ENCODE measurements around the gene PLN.

PLN gene

DNA sequence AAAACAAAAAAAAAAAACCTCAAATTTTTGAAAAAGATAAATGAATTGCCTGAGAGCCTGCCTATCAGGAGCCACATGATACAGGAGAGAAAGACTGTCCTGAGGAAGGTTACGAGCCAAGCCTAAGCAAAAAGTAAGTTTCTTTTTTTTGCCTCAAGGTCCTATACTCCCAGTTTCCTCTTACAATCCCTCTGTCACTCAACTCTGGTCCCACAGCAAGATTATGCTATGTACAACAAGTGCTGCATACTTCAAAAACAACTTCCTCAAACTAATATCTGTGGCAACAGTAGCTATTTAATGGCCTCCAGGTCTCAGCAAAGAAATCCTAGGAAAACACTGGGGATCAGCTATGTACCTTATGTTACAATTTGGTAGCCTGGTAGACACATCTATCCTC, 46.8 kb downstream of the PLN start:
- H3K4me3 ChIP-seq (replicated peaks; ENCODE audit: low read depth, low read length): no peak overlapping the region
- no peak for DNase-seq (ENCODE audit: low read depth)
- TF ChIP-seq, protein P1, sequence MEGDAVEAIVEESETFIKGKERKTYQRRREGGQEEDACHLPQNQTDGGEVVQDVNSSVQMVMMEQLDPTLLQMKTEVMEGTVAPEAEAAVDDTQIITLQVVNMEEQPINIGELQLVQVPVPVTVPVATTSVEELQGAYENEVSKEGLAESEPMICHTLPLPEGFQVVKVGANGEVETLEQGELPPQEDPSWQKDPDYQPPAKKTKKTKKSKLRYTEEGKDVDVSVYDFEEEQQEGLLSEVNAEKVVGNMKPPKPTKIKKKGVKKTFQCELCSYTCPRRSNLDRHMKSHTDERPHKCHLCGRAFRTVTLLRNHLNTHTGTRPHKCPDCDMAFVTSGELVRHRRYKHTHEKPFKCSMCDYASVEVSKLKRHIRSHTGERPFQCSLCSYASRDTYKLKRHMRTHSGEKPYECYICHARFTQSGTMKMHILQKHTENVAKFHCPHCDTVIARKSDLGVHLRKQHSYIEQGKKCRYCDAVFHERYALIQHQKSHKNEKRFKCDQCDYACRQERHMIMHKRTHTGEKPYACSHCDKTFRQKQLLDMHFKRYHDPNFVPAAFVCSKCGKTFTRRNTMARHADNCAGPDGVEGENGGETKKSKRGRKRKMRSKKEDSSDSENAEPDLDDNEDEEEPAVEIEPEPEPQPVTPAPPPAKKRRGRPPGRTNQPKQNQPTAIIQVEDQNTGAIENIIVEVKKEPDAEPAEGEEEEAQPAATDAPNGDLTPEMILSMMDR (IDR thresholded peaks at IDR 0.05; ENCODE audit: low read length, missing control alignments): no peak

DNA sequence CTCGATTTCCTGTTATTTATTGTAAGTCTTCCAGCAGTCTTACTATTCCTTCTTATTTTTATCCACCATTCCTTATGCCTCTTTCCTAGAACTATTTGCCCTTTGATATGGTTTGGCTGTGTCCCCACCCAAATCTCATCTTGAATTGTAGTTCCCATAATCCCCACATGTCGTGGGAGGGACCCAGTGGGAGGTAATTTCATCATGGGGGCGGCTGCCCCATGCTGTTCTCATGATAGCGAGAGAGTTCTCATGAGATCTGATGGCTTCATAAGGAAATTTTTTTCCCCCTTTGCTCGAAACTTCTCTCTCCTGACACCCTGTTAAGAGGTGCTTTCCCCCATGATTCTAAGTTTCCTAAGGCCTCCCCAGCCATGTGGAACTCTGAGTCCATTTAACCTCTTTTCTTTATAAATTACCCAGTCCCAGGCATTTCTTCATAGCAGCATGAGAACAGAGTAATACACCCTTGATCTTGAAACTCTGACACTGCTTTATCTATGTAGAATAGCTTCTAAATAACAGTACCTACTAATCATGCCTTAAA, 48.8 kb downstream of the PLN start:
- DNase-seq (ENCODE audit: low read depth): no peak

GRCh38 chr6:118597636-118598035, 49.5 kb downstream of the PLN start:
- DNase-seq (ENCODE audit: low read depth): no peak
- no peak overlapping the region for H3K4me3 ChIP-seq (replicated peaks; ENCODE audit: low read depth, low read length)
- TF ChIP-seq, protein P1 (IDR thresholded peaks at IDR 0.05; ENCODE audit: low read length, missing control alignments): no peak

More for the DNA sequence above, 48.8 kb downstream of the PLN start:
- TF ChIP-seq, protein P1 (IDR thresholded peaks at IDR 0.05; ENCODE audit: low read length, missing control alignments): no peak
- no peak overlapping the region for H3K4me3 ChIP-seq (replicated peaks; ENCODE audit: low read depth, low read length)

DNA sequence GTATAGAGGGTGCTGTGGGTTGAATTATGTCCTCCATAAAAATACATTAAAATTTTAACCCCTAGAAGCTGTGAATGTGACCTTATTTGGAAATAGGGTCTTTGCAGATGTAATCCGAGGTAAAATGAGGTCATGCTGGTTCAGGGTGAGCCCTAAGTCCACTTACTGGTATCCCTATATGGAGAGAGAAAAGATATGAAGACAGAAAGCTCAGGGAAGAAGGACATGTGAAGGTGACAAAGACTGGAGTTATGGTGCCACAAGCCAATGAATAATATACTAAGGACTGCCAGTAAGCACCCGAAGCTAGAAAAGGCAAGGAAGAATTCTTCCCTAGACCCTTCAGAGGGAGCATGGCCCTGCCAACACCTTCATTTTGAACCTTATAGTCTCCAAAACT, 50.2 kb downstream of the PLN start:
- H3K4me3 ChIP-seq (replicated peaks; ENCODE audit: low read depth, low read length): no peak overlapping the region
- TF ChIP-seq, protein P1 (IDR thresholded peaks at IDR 0.05; ENCODE audit: low read length, missing control alignments): no peak
- DNase-seq (ENCODE audit: low read depth): no peak

- TF ChIP-seq, protein P1 (IDR thresholded peaks at IDR 0.05; ENCODE audit: low read length, missing control alignments): no peak
- DNase-seq (ENCODE audit: low read depth): no peak
- no peak overlapping the region for H3K4me3 ChIP-seq (replicated peaks; ENCODE audit: low read depth, low read length)
Measured at GRCh38 chr6:118602300-118602699, 54.2 kb downstream of the PLN start.

- no peak overlapping the region for H3K4me3 ChIP-seq (replicated peaks; ENCODE audit: low read depth, low read length)
- TF ChIP-seq, protein P1 (IDR thresholded peaks at IDR 0.05; ENCODE audit: low read length, missing control alignments): no peak
- DNase-seq (ENCODE audit: low read depth): no peak
Measured at GRCh38 chr6:118603372-118603771, 55.3 kb downstream of the PLN start.

GRCh38 chr6:118606268-118606667, 58.2 kb downstream of the PLN start:
- TF ChIP-seq, protein P1 (IDR thresholded peaks at IDR 0.05; ENCODE audit: low read length, missing control alignments): no peak
- H3K4me3 ChIP-seq (replicated peaks; ENCODE audit: low read depth, low read length): no peak overlapping the region
- DNase-seq (ENCODE audit: low read depth): no peak
